HG03575 (cell line): ENCODE measurements around the gene MAMLD1.

Experiments
- ATAC-seq: cut with Tn5 transposase; IDR thresholded peaks from one replicate; pipeline ENCODE4 v1.9.1; 2021; ENCODE audit not compliant: unreplicated experiment, insufficient number of reproducible peaks, low FRiP score; ENCODE audit errors: extremely low read depth

MAMLD1 gene

GRCh38 chrX:150451953-150452352 is 88.8 kb downstream of the MAMLD1 start:
- no peak for ATAC-seq

- ATAC-seq: no peak
These were observed 91.0 kb downstream of the MAMLD1 start for GRCh38 chrX:150454083-150454482.

- ATAC-seq: no peak
These were observed 91.5 kb downstream of the MAMLD1 start for GRCh38 chrX:150454508-150455214.

GRCh38 chrX:150455215-150455608 is 92.1 kb downstream of the MAMLD1 start:
- no peak for ATAC-seq

DNA sequence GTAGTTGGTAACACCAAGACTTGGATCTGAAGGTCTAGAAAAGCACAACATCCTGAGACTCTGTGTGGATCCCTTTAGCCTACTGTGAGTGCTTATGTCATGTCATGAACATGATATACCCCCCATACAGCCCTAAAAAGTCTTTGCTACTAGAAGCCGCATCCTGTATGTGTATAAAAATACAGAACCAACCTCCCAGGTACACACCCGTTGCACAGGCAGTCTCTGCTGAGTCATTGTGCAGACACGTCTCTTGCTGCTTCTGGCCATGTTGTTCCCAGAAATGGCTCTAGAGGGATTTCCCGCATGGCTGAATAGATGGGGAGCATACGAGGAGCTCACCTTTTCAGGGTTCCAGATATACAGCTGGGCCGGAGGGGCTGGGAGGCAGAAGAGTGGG is 93.3 kb downstream of the MAMLD1 start:
- ATAC-seq: no peak

DNA sequence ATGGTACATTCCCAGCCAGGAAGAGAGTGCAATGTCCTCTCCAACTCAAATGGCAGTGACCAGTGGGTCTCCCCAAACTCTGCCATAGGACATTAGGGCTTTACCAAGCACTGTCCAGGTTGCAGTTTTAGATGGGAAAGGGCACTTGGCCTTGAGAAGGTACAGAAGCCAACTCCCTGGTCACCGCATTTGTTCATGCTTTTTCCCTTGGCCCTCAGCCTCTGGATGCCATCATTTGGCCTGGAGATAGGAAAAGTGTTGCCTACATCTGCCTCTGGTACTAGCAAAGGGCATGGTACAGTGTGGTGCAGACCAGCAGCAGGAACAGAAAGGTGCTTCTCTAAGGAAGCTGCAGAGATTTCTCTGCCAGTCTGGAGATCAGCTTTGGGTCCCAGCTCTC is 93.8 kb downstream of the MAMLD1 start:
- no peak for ATAC-seq

GRCh38 chrX:150459196-150459595 is 96.1 kb downstream of the MAMLD1 start:
- ATAC-seq: no peak

GRCh38 chrX:150460063-150460462 is 96.9 kb downstream of the MAMLD1 start:
- ATAC-seq: no peak

- ATAC-seq: no peak
These were observed 97.7 kb downstream of the MAMLD1 start for GRCh38 chrX:150460781-150461180.

- no peak for ATAC-seq
These were observed 100.4 kb downstream of the MAMLD1 start for GRCh38 chrX:150463566-150463965.

- ATAC-seq: no peak
These were observed 100.9 kb downstream of the MAMLD1 start for GRCh38 chrX:150464001-150464400.

- no peak for ATAC-seq
These were observed 102.2 kb downstream of the MAMLD1 start for GRCh38 chrX:150465326-150465725.

DNA sequence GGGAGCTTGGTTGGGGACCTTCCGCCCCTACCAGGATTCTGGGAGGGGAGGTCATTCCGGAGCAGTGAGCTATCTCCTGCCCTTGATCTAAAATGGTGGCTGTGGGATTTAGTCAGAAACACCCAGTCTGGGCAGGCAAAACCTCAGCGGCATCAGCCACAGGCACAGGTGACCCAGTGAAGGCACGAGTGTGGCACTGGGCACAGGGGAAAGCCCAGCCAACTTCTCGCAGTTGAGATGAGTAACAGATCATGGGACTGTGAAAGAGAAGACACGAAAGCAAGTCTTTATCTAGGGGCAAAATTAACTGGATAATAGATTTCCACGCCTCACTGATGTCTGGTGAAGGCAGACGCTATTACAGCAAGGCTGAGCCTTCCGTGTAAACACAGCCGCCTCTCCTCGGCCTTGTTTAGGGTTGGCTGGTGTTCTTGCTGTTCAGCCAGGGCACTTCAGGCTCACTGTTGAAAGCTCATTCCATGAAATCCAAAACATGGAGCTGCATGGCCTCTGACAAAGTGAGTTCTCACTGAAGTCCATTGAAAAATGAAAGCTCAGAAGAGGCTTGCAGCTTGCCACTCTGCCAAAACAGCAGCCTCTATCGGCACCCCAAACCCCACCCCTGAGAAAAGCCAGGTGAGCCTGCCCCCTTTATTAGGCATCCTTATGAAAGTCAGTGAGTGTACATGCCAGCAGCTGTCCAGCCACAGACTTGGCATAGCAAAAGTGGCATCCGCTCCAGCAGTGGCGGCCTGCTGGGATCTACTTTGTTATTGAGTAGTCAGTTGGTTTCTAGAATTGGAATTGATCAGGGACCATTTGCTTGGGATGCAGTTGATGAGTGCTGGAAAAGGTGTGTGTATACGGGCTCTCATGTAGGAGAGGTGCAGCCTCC is 103.0 kb downstream of the MAMLD1 start:
- ATAC-seq: no peak

DNA sequence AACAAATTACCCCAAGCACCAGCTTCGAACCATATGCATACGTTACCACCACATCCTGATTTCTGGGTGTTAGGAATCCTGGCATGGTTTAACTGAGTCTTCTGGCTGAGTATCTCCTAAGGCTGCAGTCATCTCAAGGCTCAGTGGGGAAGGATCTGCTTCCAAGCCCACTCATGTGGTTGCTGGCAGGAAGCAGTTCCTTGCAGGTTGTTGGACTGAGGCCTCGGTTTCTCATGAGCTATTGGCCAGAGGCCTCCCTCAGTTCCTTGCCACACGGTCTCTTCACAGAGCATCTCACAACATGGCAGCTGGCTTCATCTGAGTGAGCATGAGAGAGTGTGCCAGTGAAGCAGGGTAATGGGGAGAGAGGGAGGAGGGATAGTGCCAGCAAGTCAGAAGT is 109.2 kb downstream of the MAMLD1 start:
- ATAC-seq: no peak

GRCh38 chrX:150473371-150473770 is 110.3 kb downstream of the MAMLD1 start:
- no peak for ATAC-seq

GRCh38 chrX:150475461-150475860 is 112.3 kb downstream of the MAMLD1 start:
- no peak for ATAC-seq

DNA sequence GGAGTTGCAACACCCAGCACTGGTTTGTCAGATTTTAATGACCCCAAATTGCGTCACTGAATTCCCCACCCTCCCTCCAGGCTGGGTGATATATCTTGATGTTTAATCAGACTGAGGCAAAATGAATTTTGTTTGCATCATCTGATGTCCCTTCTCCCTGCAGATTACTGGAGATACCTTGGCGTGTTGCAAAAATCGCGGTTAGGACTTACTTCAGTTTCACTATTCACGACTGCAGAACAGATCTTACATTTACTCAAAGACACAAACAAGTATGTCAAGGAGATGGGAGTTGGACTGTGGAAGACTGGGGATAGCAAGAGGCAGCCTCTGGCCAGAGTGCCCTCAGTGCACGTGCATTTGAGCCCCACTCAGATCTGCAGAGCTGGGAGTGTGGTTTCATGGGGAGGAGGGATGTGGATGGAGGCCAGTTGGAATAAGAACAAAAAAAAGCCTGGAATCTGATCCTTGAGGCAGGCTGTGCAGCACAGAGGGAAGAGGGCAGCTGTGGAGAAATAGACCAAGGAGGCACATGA is 113.1 kb downstream of the MAMLD1 start:
- ATAC-seq: no peak

GRCh38 chrX:150477371-150477770 is 114.3 kb downstream of the MAMLD1 start:
- ATAC-seq: no peak

GRCh38 chrX:150478496-150479492 is 115.7 kb downstream of the MAMLD1 start:
- no peak for ATAC-seq
